GM06990 (cell line): ENCODE measurements around the gene S100A16.

ENCODE experiments used
- DNase-seq: peaks from one replicate; pipeline ENCODE4 v3.0.0-alpha.2; 2011; ENCODE audit not compliant: insufficient read length; ENCODE audit errors: extremely low read depth
- H3K27me3 ChIP-seq: replicated peaks from 2 replicates; pipeline ENCODE4 v1.6.0; 2011; ENCODE audit warnings: low read length; ENCODE audit not compliant: control insufficient read depth, insufficient read depth
- H3K36me3 ChIP-seq: 2 replicates; pipeline ENCODE4 v1.5.1; 2011; ENCODE audit warnings: low read length; ENCODE audit not compliant: control insufficient read depth, insufficient read depth
- H3K4me3 ChIP-seq: replicated peaks from 2 replicates; pipeline ENCODE4 v1.5.1; 2011; ENCODE audit warnings: low read depth, mild to moderate bottlenecking, control low read depth, low read length
- CTCF ChIP-seq: IDR thresholded peaks from 2 replicates; pipeline ENCODE4 v1.5.1; 2011; ENCODE audit warnings: low read length, control low read depth, mild to moderate bottlenecking, inconsistent platforms; ENCODE audit not compliant: insufficient read depth, poor library complexity, severe bottlenecking

The S100A16 gene

GRCh38 chr1:153568367-153569099 is 44.4 kb downstream of the S100A16 start:
- Histone ChIP-seq H3K36me3 (no peaks in the 10 kb centered on the region), H3K27me3 (no peaks in the 10 kb centered on the region), H3K4me3 (no peak overlapping the region)
- TF ChIP-seq CTCF = peak; percentile 99
- peak; percentile 51 for DNase-seq

GRCh38 chr1:153567621-153568366 is 45.1 kb downstream of the S100A16 start:
- no peaks in the 10 kb centered on the region for H3K36me3 ChIP-seq
- no peaks in the 10 kb centered on the region for H3K27me3 ChIP-seq
- no peak overlapping the region for H3K4me3 ChIP-seq
- TF ChIP-seq CTCF = no peak
- DNase-seq = no peak

GRCh38 chr1:153566414-153567371 is 46.2 kb downstream of the S100A16 start:
- no peaks in the 10 kb centered on the region for H3K36me3 ChIP-seq
- H3K4me3 ChIP-seq = no peak overlapping the region
- H3K27me3 ChIP-seq = no peaks in the 10 kb centered on the region
- TF ChIP-seq CTCF = no peak
- peak; percentile 59 for DNase-seq

- Histone ChIP-seq H3K36me3 (no peaks in the 10 kb centered on the region), H3K4me3 (no peak within 1 kb of the TSS), H3K27me3 (no peaks in the 10 kb centered on the region)
- TF ChIP-seq CTCF = no peak
- peak; percentile 44 for DNase-seq
Measured at GRCh38 chr1:153565529-153566374, 47.2 kb downstream of the S100A16 start, which contains the start of gene S100A2. S100A2 (minus strand) TSS chr1:153565844; CDS start chr1:153563877, 1,967 bp downstream.

DNA sequence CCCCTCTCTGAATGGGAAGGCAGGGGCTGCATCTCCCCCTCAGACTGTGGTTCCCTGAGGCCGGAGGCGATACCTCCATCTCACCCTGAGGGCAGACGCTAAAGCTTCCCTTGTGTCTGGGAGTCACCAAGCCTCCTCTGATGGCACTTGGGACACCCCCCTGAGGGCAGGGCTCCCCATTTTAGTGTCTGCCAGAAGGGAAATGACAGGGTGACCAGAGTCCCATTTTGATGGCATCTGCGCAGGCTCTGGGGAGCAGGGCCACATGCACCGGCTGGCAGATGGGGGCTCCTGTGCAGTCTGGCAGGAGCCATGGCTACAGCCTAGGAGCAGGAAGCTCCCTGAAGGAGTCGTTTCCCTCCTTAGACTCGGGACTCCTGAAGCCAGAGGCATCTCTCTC is 48.9 kb downstream of the S100A16 start:
- Histone ChIP-seq H3K4me3 (no peak overlapping the region), H3K36me3 (no peaks in the 10 kb centered on the region), H3K27me3 (no peaks in the 10 kb centered on the region)
- DNase-seq = no peak
- no peak for TF ChIP-seq CTCF
